Sigmoid colon (tissue), 7 donors: ENCODE measurements around the gene SCART1. TPM values are rescaled to one million over a fixed set of nuclear protein-coding genes. Genes with fewer than 3 reads are reported as not detected.

Experiments used
- DNase-seq: peaks from one replicate; pipeline ENCODE4 v3.0.0-alpha.2; 2019
- H3K27ac ChIP-seq, 4 donors: fragments of 200-600 bp; sonication (generic); one replicate each; pipeline ENCODE4 v1.5.1; 2016 to 2019; ENCODE audit warnings: mild to moderate bottlenecking in 1 of 4
- H3K27me3 ChIP-seq, 3 donors: fragments of 200-600 bp; sonication (generic); one replicate each; pipeline ENCODE4 v1.5.1; 2019; ENCODE audit warnings: mild to moderate bottlenecking in 1 of 3
- H3K36me3 ChIP-seq, 4 donors: fragments of 200-600 bp; sonication (generic); one replicate each; pipeline ENCODE4 v1.5.1; 2016 to 2019
- H3K4me1 ChIP-seq, 4 donors: fragments of 200-600 bp; sonication (generic); one replicate each; pipeline ENCODE4 v1.5.1; 2017 to 2019
- H3K4me3 ChIP-seq, 4 donors: fragments of 200-600 bp; sonication (generic); one replicate each; pipeline ENCODE4 v1.5.1; 2017 to 2019; ENCODE audit warnings: mild to moderate bottlenecking in 2 of 4, moderate library complexity in 1 of 4
- H3K9me3 ChIP-seq, 4 donors: fragments of 200-600 bp in 3 of 4; sonication (generic) in 3 of 4; one replicate each; pipeline versions ENCODE4 v1.5.1 to v1.6.1; 2013 to 2019
- CTCF ChIP-seq, 4 experiments: fragments of 450-650 bp in 3 of 4; fragments of 200-600 bp in 1 of 4; IDR thresholded peaks; one replicate each; pipeline ENCODE4 v1.5.1; 2016 to 2019; ENCODE audit warnings: antibody characterized with exemption in 4 of 4, mild to moderate bottlenecking in 3 of 4, moderate library complexity in 2 of 4
- EP300 ChIP-seq, 4 donors: sonication (generic); formaldehyde crosslinking; IDR thresholded peaks; one replicate each; pipeline ENCODE4 v1.6.1; 2017; ENCODE audit warnings: antibody characterized with exemption in 4 of 4
- POLR2A ChIP-seq, 2 donors: fragments of 450-650 bp; IDR thresholded peaks; one replicate each; pipeline ENCODE4 v1.6.1; 2016; ENCODE audit warnings: antibody characterized with exemption in 2 of 2, mild to moderate bottlenecking in 2 of 2, moderate library complexity in 2 of 2
- POLR2AphosphoS5 ChIP-seq, 4 donors: sonication (generic); formaldehyde crosslinking; IDR thresholded peaks; one replicate each; pipeline ENCODE4 v1.6.1; 2017; ENCODE audit warnings: antibody characterized with exemption in 4 of 4
- WGBS, 2 donors: extraction: QIAGEN DNeasy Blood & Tissue Kit; methylation state at CpG; one replicate each; pipeline ENCODE4 v1.1.7; 2013; 5-methylcytosine and 5-hydroxymethylcytosine counted together
- intact Hi-C: fragments of 100-400 bp; cut with DNase I; formaldehyde crosslinking; loops from one replicate; pipeline ENCODE4 v1.15.1; 2023
- polyA plus RNA-seq, 3 donors: library from polyadenylated mRNA; stranded (reverse); fragments of 200-250 nt; gene quantifications; one replicate each; pipeline ENCODE4 v1.2.3, GENCODE V29; 2013
- total RNA-seq, 4 donors: library from RNA; depleted of rRNA; stranded (reverse); fragments of >200 nt; gene quantifications; one replicate each; pipeline ENCODE4 v1.1.0, GENCODE V29; 2016
- donor health status: healthy with polysubstance abuse.
- donor health status: Bipolar disorder and iron deficiency.
- donor health status: healthy.

Gene SCART1
- total and polyA plus RNA-seq, 7 donors, result 0.99 to 4.7 (median 2.9) TPM; not detected in 2

DNA sequence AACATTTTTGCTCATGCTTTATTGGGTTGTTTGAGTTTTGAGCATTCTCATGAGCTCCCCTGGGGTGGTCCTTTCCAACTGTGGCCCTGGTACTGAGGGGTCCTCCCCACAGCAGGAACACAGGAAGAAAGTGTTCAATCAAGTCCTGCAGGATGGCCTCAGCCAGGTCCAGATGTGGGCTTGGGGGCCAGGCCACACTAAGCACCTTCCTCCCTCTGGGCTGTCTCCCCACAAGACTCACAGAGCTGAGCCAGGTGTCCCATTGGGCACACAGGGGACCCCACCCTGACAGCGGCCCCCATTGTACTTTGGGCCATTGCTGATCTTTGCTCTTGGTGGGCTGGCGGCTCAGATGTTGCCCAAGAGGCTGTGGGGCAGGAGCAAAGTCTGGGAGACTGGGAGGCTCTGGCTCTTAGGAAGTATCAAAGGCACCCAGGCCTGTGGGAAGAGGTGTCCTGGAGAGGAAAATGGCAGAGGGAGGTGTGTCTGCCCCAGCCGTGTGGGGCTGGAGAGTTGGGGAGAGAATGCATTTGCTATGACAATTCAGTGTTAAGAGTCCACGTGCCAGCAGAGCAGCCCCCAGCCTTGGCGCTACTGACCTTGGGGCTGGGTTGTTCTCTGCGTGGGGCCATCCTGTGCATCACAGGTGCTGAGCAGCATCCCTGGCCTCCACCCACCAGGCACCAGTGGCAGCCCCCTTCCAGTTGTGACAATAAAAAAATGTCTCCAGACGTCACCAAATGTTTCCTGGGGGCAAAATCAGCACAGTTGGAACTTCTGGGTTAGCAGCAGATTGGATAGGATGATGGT lies 17.8 kb downstream of the SCART1 start:
- Histone ChIP-seq H3K27me3 (no peaks in the 10 kb centered on the region), H3K4me1 (no peaks in the 10 kb centered on the region), H3K9me3 (no peaks in the 10 kb centered on the region), H3K27ac (no peak overlapping the region), H3K4me3 (no peak overlapping the region), H3K36me3 (peaks cover 0 to 8% (median 0%) of the 10 kb centered on the region in 4 donors)
- WGBS, 2 donors, result 80 to 81% methylated on average over 7 of the region's 7 CpGs
- intact Hi-C loops, result no loop called here
- TF ChIP-seq POLR2AphosphoS5 (IDR thresholded peaks at IDR 0.05), result no peak
- no peak for TF ChIP-seq EP300 (IDR thresholded peaks at IDR 0.05)
- TF ChIP-seq CTCF (IDR thresholded peaks at IDR 0.05), result no peak
- no peak for TF ChIP-seq POLR2A (IDR thresholded peaks at IDR 0.05)
- DNase-seq, result no peak

GRCh38 chr10:133473270-133473669 lies 19.5 kb downstream of the SCART1 start:
- no peak for DNase-seq
- Histone ChIP-seq H3K36me3 (peaks cover 0 to 2% (median 0%) of the 10 kb centered on the region in 4 donors), H3K4me3 (no peak overlapping the region), H3K27me3 (no peaks in the 10 kb centered on the region), H3K4me1 (no peaks in the 10 kb centered on the region), H3K9me3 (no peaks in the 10 kb centered on the region), H3K27ac (no peak overlapping the region)
- WGBS, 2 donors, result 65 to 69% methylated on average over 4 of the region's 4 CpGs
- intact Hi-C loops, result no loop called here
- TF ChIP-seq POLR2A (IDR thresholded peaks at IDR 0.05) (no peak), CTCF (IDR thresholded peaks at IDR 0.05) (no peak), EP300 (IDR thresholded peaks at IDR 0.05) (no peak), POLR2AphosphoS5 (IDR thresholded peaks at IDR 0.05) (no peak)

DNA sequence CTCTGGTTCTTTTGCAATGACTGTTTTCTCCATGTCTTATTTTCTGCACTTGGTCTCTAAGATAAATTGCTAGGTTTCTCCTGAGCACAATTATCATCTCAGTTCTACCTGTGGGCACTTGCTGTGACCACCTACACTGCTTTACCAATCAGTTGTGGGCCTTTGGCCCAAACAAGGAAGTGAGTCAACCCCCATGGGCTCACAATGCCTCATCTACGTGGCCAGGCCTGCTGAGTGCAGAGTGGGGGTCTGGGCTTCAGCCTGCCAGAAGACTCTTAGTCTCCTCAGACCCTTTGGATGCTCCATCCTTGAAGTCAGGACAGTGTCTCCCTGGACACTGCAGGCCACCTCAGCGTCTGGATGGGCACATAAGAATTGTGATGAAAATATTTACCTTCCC lies 20.3 kb downstream of the SCART1 start:
- intact Hi-C loops, result no loop called here
- WGBS, 2 donors, result 83 to 89% methylated on average over 2 of the region's 2 CpGs

DNA sequence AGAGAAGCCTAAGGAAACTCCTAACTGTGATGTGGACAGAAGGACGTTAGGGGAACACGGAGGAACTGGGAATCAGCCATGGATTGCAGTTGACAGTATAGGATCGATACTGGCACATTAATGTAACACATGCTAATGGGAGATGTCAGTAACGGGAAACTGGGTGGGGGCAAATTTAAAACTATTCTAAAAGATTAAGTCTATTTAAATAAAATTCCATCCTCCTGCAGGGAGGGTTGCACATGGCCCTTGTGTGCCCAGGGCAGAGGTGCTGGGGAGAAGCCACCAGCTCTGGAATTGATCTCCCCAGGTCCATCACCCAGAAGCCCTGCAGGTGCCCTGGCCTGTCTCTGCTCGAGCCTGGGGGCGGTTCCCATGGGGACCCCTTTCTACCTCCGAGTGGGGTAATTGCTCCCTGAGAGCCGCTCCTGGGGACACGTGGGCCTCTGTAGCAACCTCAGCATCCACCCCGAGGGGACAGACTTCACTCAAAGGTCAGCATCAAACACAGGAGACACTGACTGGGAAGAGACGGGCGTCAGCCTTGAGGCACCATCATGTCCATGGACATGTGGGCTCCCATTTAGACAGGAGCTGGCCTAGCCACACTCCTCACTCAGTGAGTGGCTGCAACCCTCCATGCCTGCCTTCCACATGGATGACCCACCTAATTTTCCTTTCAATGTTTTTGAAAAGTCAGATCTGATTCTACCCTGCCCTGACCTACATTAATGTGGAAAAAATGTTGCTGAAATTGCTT lies 21.1 kb downstream of the SCART1 start:
- intact Hi-C loops, result no loop called here
- Histone ChIP-seq H3K27me3 (no peaks in the 10 kb centered on the region), H3K4me3 (no peak overlapping the region), H3K4me1 (no peaks in the 10 kb centered on the region), H3K27ac (no peak overlapping the region), H3K36me3 (no peaks in the 10 kb centered on the region), H3K9me3 (no peaks in the 10 kb centered on the region)
- TF ChIP-seq POLR2A (IDR thresholded peaks at IDR 0.05) (no peak), CTCF (IDR thresholded peaks at IDR 0.05) (no peak), EP300 (IDR thresholded peaks at IDR 0.05) (no peak), POLR2AphosphoS5 (IDR thresholded peaks at IDR 0.05) (no peak)
- 85 to 88% methylated on average over 12 of the region's 12 CpGs for WGBS, 2 donors
- no peak for DNase-seq

More for the DNA sequence above, 20.3 kb downstream of the SCART1 start:
- no peak for DNase-seq
- no peak for TF ChIP-seq POLR2A (IDR thresholded peaks at IDR 0.05)
- no peaks in the 10 kb centered on the region for H3K4me1 ChIP-seq
- H3K4me3 ChIP-seq, result no peak overlapping the region
- H3K27ac ChIP-seq, result no peak overlapping the region
- no peaks in the 10 kb centered on the region for H3K9me3 ChIP-seq
- H3K36me3 ChIP-seq, result no peaks in the 10 kb centered on the region
- no peaks in the 10 kb centered on the region for H3K27me3 ChIP-seq

- TF ChIP-seq POLR2AphosphoS5 (IDR thresholded peaks at IDR 0.05) (no peak), POLR2A (IDR thresholded peaks at IDR 0.05) (no peak), CTCF (IDR thresholded peaks at IDR 0.05) (no peak), EP300 (IDR thresholded peaks at IDR 0.05) (no peak)
- H3K4me3 ChIP-seq, result no peak overlapping the region
- no peaks in the 10 kb centered on the region for H3K36me3 ChIP-seq
- no peaks in the 10 kb centered on the region for H3K27me3 ChIP-seq
- no peaks in the 10 kb centered on the region for H3K9me3 ChIP-seq
- H3K4me1 ChIP-seq, result no peaks in the 10 kb centered on the region
- no peak for DNase-seq
- intact Hi-C loops, result no loop called here
- H3K27ac ChIP-seq, result no peak overlapping the region
- WGBS, 2 donors, result 65 to 81% methylated on average over 5 of the region's 5 CpGs
Observed at GRCh38 chr10:133475425-133475734, 21.6 kb downstream of the SCART1 start.
